GM19397 (cell line): ENCODE measurements around the gene HES2.
"Not testable (repeated sequence)": the region's sequence is repeated elsewhere in the genome, so short reads cannot be mapped to it uniquely, and the experiment has no call there.

ENCODE experiments used
- ATAC-seq: cut with Tn5 transposase; IDR thresholded peaks from one replicate; pipeline ENCODE4 v1.9.1; 2021; ENCODE audit warnings: mild to moderate bottlenecking, moderate library complexity; ENCODE audit not compliant: unreplicated experiment

Gene HES2

GRCh38 chr1:6419397-6419803 is 319 bp downstream of the HES2 start:
- no peak for ATAC-seq

- ATAC-seq, result no peak
Measured at GRCh38 chr1:6418668-6419396, 887 bp downstream of the HES2 start.

GRCh38 chr1:6417961-6418667 is 1.6 kb downstream of the HES2 start:
- no peak for ATAC-seq

- ATAC-seq, result no peak
Measured at GRCh38 chr1:6416906-6417305, 2.8 kb downstream of the HES2 start.

- no peak for ATAC-seq
Measured at GRCh38 chr1:6416295-6416656, 3.4 kb downstream of the HES2 start.

- no peak for ATAC-seq
Measured at GRCh38 chr1:6414881-6415626, 4.7 kb downstream of the HES2 start.

GRCh38 chr1:6414443-6414844 is 5.3 kb downstream of the HES2 start:
- ATAC-seq, result peak; percentile 69

- ATAC-seq, result no peak
Measured at GRCh38 chr1:6412896-6413295, 6.8 kb downstream of the HES2 start.

GRCh38 chr1:6410248-6410893 is 9.3 kb downstream of the HES2 start:
- ATAC-seq, result no peak

GRCh38 chr1:6409733-6410132 is 10.0 kb downstream of the HES2 start:
- ATAC-seq, result no peak

GRCh38 chr1:6409053-6409452 is 10.7 kb downstream of the HES2 start:
- ATAC-seq, result no peak

- ATAC-seq, result no peak
Measured at GRCh38 chr1:6408023-6408422, 11.7 kb downstream of the HES2 start.

GRCh38 chr1:6401673-6402072 is 18.0 kb downstream of the HES2 start:
- ATAC-seq, result no peak

GRCh38 chr1:6399294-6399693 is 20.4 kb downstream of the HES2 start:
- ATAC-seq, result no peak

GRCh38 chr1:6397844-6398441 is 21.8 kb downstream of the HES2 start:
- ATAC-seq, result no peak

GRCh38 chr1:6396998-6397397 is 22.7 kb downstream of the HES2 start:
- ATAC-seq, result no peak

GRCh38 chr1:6395781-6396244 is 23.9 kb downstream of the HES2 start:
- not testable (repeated sequence) for ATAC-seq

GRCh38 chr1:6395130-6395529 is 24.6 kb downstream of the HES2 start:
- not testable (repeated sequence) for ATAC-seq

GRCh38 chr1:6393400-6394187 is 26.1 kb downstream of the HES2 start, which contains the start of gene ACOT7:
ACOT7 (minus strand) TSS chr1:6393767; CDS start chr1:6393399, 368 bp downstream.
- ATAC-seq, result peak; percentile 80
